Spleen (tissue), 7 donors: ENCODE measurements around the gene ATXN7L3.

Experiments used
- POLR2A ChIP-seq, 3 donors: fragments of 450-650 bp; IDR thresholded peaks; one replicate each; pipeline ENCODE4 v1.5.1; 2017; ENCODE audit warnings: antibody characterized with exemption in 3 of 3, mild to moderate bottlenecking in 1 of 3
- TF ChIP-seq, protein P1 (sequence below), 11 experiments: fragments of 200-600 bp in 7 of 11; fragments of 450-650 bp in 4 of 11; sonication (generic) in 4 of 11; IDR thresholded peaks in 8 of 11; conservative IDR thresholded peaks in 3 of 11; 1 replicate in 7 of 11; 2 replicates in 4 of 11; pipeline versions ENCODE4 v1.4.0 to v1.8.0; 2016 to 2021; ENCODE audit warnings: antibody characterized with exemption in 11 of 11, inconsistent platforms in 4 of 11, mild to moderate bottlenecking in 1 of 11
- donor health status: DM: no; HTN: no; CAD: no; lungs with moderate emphysema.
- donor health status: DM: no; HTN: no; CAD: no.
- donor health status: DM: no; HTN: no; CAD: no.

DNA sequence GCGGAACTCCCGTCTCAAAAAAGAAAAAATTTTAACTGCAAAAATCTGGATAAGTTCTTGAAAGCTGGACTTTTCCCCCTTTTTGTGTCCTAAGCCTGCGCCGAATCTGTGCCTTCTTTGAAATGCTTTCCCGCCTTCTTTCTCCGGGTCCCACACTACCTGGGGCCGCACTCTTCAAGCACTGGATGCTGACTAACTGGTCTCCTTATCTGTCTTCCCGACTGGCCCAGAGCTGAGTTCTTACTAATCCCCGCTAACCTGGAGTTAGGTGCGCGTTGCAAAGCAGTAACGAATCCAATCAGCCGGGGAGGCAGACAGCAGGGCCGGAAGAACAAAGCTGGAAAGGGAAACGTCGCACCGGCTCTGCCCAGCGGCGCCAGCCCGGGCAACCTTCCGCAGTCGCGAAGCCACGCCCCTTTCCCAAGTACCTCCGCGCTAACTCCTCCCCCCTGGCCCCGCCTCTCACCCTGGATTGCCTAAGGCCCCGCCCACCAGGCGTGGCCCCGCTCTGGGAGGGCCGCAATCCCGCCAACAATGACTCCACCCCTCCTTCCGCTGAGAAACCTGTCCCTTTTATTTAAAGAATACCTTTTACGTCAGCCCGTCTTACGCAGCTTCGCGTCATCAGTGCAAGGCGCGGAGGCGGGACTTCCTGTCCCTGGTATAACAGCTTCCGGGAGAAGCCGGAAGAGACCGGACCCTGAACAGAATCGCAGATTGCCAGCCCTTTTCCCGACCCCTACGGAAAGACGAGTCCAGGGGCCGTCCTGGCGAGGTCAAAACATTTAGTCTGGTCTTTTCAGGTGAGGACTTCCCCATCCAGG is 13.2 kb downstream of the ATXN7L3 start, which contains the start of gene TMUB2:
- TF ChIP-seq, protein P1, sequence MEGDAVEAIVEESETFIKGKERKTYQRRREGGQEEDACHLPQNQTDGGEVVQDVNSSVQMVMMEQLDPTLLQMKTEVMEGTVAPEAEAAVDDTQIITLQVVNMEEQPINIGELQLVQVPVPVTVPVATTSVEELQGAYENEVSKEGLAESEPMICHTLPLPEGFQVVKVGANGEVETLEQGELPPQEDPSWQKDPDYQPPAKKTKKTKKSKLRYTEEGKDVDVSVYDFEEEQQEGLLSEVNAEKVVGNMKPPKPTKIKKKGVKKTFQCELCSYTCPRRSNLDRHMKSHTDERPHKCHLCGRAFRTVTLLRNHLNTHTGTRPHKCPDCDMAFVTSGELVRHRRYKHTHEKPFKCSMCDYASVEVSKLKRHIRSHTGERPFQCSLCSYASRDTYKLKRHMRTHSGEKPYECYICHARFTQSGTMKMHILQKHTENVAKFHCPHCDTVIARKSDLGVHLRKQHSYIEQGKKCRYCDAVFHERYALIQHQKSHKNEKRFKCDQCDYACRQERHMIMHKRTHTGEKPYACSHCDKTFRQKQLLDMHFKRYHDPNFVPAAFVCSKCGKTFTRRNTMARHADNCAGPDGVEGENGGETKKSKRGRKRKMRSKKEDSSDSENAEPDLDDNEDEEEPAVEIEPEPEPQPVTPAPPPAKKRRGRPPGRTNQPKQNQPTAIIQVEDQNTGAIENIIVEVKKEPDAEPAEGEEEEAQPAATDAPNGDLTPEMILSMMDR (IDR thresholded peaks at IDR 0.05 in 8 of 11, conservative IDR thresholded peaks at IDR 0.05 in 3 of 11) = peak in 2 of 11 experiments; percentile 32
- peak in 1 of 3 donors; percentile 65 for TF ChIP-seq POLR2A (IDR thresholded peaks at IDR 0.05)
